BE2C (cell line): ENCODE results near the gene ALOX12.
A peak's percentile ranks its signal among the peaks of the same experiment; 100 is the strongest.

Experiments used
- DNase-seq: peaks from one replicate; pipeline ENCODE4 v3.0.0-alpha.2; 2020
- H3K27me3 ChIP-seq: fragments of 250-450 bp; sonication (Bioruptor Pico); 2 replicates; pipeline ENCODE4 v1.5.1; 2020; ENCODE audit warnings: mild to moderate bottlenecking
- H3K36me3 ChIP-seq: fragments of 250-450 bp; sonication (Bioruptor Pico); 2 replicates; pipeline ENCODE4 v1.5.1; 2020; ENCODE audit warnings: mild to moderate bottlenecking
- H3K4me1 ChIP-seq: fragments of 250-450 bp; sonication (Bioruptor Pico); 2 replicates; pipeline ENCODE4 v1.5.1; 2020
- H3K4me3 ChIP-seq: 2 replicates; pipeline ENCODE4 v1.5.1; 2011; ENCODE audit warnings: low read depth, low read length
- H3K9me3 ChIP-seq: fragments of 250-450 bp; sonication (Bioruptor Pico); 2 replicates; pipeline ENCODE4 v1.5.1; 2020
- TF ChIP-seq, protein P1 (sequence below): IDR thresholded peaks from 2 replicates; pipeline ENCODE4 v1.5.1; 2012; ENCODE audit warnings: mild to moderate bottlenecking, low read depth, low read length

Gene ALOX12

GRCh38 chr17:7041607-7042500 is 46.0 kb downstream of the ALOX12 start:
- H3K4me1 ChIP-seq: no peaks in the 10 kb centered on the region
- H3K27me3 ChIP-seq: peaks cover 37% of the 10 kb centered on the region
- H3K36me3 ChIP-seq: no peaks in the 10 kb centered on the region
- no peak overlapping the region for H3K4me3 ChIP-seq
- no peak for DNase-seq
- no peaks in the 10 kb centered on the region for H3K9me3 ChIP-seq
- TF ChIP-seq, protein P1, sequence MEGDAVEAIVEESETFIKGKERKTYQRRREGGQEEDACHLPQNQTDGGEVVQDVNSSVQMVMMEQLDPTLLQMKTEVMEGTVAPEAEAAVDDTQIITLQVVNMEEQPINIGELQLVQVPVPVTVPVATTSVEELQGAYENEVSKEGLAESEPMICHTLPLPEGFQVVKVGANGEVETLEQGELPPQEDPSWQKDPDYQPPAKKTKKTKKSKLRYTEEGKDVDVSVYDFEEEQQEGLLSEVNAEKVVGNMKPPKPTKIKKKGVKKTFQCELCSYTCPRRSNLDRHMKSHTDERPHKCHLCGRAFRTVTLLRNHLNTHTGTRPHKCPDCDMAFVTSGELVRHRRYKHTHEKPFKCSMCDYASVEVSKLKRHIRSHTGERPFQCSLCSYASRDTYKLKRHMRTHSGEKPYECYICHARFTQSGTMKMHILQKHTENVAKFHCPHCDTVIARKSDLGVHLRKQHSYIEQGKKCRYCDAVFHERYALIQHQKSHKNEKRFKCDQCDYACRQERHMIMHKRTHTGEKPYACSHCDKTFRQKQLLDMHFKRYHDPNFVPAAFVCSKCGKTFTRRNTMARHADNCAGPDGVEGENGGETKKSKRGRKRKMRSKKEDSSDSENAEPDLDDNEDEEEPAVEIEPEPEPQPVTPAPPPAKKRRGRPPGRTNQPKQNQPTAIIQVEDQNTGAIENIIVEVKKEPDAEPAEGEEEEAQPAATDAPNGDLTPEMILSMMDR: no peak

DNA sequence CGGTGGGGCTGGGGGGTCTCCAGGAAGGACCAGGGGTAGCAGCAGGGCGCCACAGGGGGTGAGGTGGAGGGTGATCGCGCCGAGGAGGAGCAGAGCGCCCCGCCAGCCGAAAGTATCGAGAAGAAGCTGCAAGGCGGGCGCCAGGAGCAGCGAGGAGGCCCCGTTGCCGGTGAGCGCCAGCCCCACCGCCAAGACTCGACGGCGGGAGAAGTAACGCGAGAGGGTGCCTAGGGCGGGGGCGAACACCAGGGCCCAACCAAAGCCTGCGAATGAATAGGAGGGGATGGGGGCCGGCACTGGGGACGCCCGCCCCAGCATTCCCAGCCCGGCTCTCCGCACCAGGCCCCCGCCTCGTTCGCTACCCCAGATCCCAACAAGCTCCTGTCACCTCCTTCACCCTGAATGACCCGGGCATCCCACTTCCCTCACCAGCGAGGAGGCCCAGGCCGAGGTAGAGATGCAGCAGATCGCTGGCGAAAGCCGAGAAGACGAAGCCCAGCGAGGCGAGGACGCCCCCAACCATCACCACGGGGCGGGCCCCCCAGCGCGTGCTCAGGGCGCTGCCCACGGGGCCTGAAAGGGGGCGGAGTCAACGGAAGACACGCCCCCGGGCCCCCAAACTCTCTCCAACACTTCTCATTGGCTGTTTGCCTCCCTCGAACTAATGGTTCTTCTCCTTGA is 46.8 kb downstream of the ALOX12 start:
- Histone ChIP-seq H3K36me3 (no peaks in the 10 kb centered on the region), H3K9me3 (no peaks in the 10 kb centered on the region), H3K4me1 (no peaks in the 10 kb centered on the region), H3K4me3 (no peak overlapping the region), H3K27me3 (peaks cover 37% of the 10 kb centered on the region)
- TF ChIP-seq, protein P1: no peak
- DNase-seq: no peak

DNA sequence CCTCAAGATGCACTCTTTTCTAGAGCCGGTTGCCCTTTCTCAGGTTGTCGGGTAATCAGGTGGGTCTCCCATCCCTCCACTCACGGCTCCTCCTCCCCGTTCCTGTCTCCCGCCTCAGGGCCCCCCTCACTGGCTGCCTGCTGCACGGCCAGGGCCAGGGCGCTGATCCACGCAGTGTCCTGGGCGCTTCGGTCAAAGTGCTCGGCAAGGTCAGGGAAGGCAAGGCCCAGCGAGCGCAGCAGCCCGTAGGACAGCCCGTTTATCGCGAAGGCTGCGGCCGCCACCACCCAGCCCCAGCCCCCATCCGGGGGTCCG is 47.3 kb downstream of the ALOX12 start:
- Histone ChIP-seq H3K4me1 (no peaks in the 10 kb centered on the region), H3K36me3 (no peaks in the 10 kb centered on the region), H3K27me3 (peaks cover 38% of the 10 kb centered on the region), H3K4me3 (no peak overlapping the region), H3K9me3 (no peaks in the 10 kb centered on the region)
- DNase-seq: no peak
- TF ChIP-seq, protein P1: no peak

GRCh38 chr17:7043497-7044198 is 47.8 kb downstream of the ALOX12 start, which contains the start of gene SLC16A11:
TSS of gene SLC16A11 (minus strand) at chr17:7044092. CDS start at chr17:7043513, 579 bp downstream.
- no peaks in the 10 kb centered on the region for H3K9me3 ChIP-seq
- H3K4me3 ChIP-seq: peak within 1 kb of the TSS; percentile 8
- TF ChIP-seq, protein P1: no peak
- H3K27me3 ChIP-seq: peaks cover 42% of the 10 kb centered on the region
- H3K36me3 ChIP-seq: no peaks in the 10 kb centered on the region
- peak; percentile 39 for DNase-seq
- no peaks in the 10 kb centered on the region for H3K4me1 ChIP-seq

DNA sequence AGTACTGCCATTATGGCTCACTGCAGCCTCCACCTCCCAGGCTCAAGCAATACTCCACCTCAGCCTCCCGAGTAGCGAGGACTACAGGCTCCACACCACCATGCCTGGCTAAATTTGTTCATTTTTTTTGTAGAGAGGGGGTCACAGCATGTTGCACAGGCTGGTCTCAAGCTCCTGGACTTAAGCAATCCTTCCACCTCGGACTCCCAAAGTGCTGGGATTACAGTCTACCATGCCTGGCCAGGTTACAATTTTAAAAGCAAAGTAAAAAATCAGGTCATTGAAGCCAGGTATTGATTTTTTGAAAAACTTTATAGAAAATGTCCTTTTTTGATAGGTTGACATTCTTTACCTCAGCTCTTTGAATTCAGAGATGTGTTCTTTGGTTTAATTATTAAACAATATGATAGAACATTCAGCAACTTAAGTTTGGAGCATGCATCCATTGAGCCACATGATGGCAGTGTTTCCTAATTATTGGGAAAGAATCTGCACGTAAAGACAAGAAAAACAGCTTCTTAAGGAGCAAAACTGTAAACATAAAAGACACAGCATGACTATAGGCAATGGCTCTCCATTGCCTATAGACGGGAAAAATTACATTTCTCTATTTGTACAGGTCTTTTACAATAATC is 49.8 kb downstream of the ALOX12 start:
- TF ChIP-seq, protein P1: peak; percentile 64
- H3K36me3 ChIP-seq: no peaks in the 10 kb centered on the region
- DNase-seq: no peak
- peaks cover 42% of the 10 kb centered on the region for H3K27me3 ChIP-seq
- no peaks in the 10 kb centered on the region for H3K9me3 ChIP-seq
- H3K4me3 ChIP-seq: no peak overlapping the region
- no peaks in the 10 kb centered on the region for H3K4me1 ChIP-seq
